Measurements from ENCODE around the gene ST8SIA5.
"Not testable (repeated sequence)": the region's sequence is repeated elsewhere in the genome, so short reads cannot be mapped to it uniquely, and the experiment has no call there.

GRCh38 chr18:46795945-46796344, 39.1 kb upstream of the ST8SIA5 start:
- TF ChIP-seq EZH2 (IDR thresholded peaks at IDR 0.05; ENCODE audit: low read length, missing control alignments); CTCF (conservative IDR thresholded peaks at IDR 0.05 in 1 of 2, IDR thresholded peaks at IDR 0.05 in 1 of 2; ENCODE audit: low read depth in 1 of 2, low read length in 2 of 2): not testable (repeated sequence)

Measured in fibroblast of lung (primary cell).